IPS-18a (cell line): ENCODE measurements around the gene CWF19L2.
"Not testable (repeated sequence)": the region's sequence is repeated elsewhere in the genome, so short reads cannot be mapped to it uniquely, and the experiment has no call there.

ENCODE experiments used
- H3K27ac ChIP-seq: one replicate; pipeline ENCODE4 v1.5.1; 2013; ENCODE audit warnings: low read length
- H3K27me3 ChIP-seq: one replicate; pipeline ENCODE4 v1.6.1; 2013; ENCODE audit warnings: mild to moderate bottlenecking, low read length; ENCODE audit not compliant: control insufficient read depth, insufficient read depth
- H3K36me3 ChIP-seq: one replicate; pipeline ENCODE4 v1.6.1; 2013; ENCODE audit warnings: low read depth, low read length; ENCODE audit not compliant: control insufficient read depth
- H3K4me1 ChIP-seq: one replicate; pipeline ENCODE4 v1.6.1; 2013; ENCODE audit warnings: low read depth, low read length; ENCODE audit not compliant: control insufficient read depth
- H3K4me3 ChIP-seq: one replicate; pipeline ENCODE4 v1.5.1; 2013; ENCODE audit warnings: low read length
- H3K9ac ChIP-seq: one replicate; pipeline ENCODE4 v1.6.1; 2013; ENCODE audit warnings: mild to moderate bottlenecking, low read length, moderate library complexity
- H3K9me3 ChIP-seq: one replicate; pipeline ENCODE4 v1.6.1; 2013; ENCODE audit warnings: low read depth, low read length; ENCODE audit not compliant: control insufficient read depth

Gene CWF19L2

GRCh38 chr11:107457558-107458271, at the start of gene CWF19L2:
TSS of gene CWF19L2 (minus strand) at chr11:107457825. CDS start at chr11:107457816, 9 bp downstream.
- peak within 1 kb of the TSS; percentile 91 for H3K9ac ChIP-seq
- peaks cover 3% of the 10 kb centered on the region for H3K4me1 ChIP-seq
- H3K27ac ChIP-seq, result peak within 1 kb of the TSS; percentile 78
- H3K36me3 ChIP-seq, result peaks cover 22% of the 10 kb centered on the region
- peak within 1 kb of the TSS; percentile 97 for H3K4me3 ChIP-seq
- H3K27me3 ChIP-seq, result no peaks in the 10 kb centered on the region
- no peaks in the 10 kb centered on the region for H3K9me3 ChIP-seq

- Histone ChIP-seq H3K27ac (no peak overlapping the region), H3K27me3 (no peaks in the 10 kb centered on the region), H3K4me3 (no peak overlapping the region), H3K36me3 (peaks cover 2% of the 10 kb centered on the region), H3K4me1 (no peaks in the 10 kb centered on the region), H3K9me3 (peaks cover 10% of the 10 kb centered on the region), H3K9ac (no peak overlapping the region)
Measured at GRCh38 chr11:107505647-107506225, 48.1 kb upstream of the CWF19L2 start.

GRCh38 chr11:107504981-107505380, 47.4 kb upstream of the CWF19L2 start:
- Histone ChIP-seq H3K36me3 (peaks cover 2% of the 10 kb centered on the region), H3K9ac (no peak overlapping the region), H3K9me3 (peaks cover 10% of the 10 kb centered on the region), H3K27me3 (no peaks in the 10 kb centered on the region), H3K27ac (no peak overlapping the region), H3K4me1 (no peaks in the 10 kb centered on the region), H3K4me3 (no peak overlapping the region)

- Histone ChIP-seq H3K27ac (no peak overlapping the region), H3K4me3 (no peak overlapping the region), H3K4me1 (no peaks in the 10 kb centered on the region), H3K9me3 (peaks cover 10% of the 10 kb centered on the region), H3K36me3 (peaks cover 2% of the 10 kb centered on the region), H3K9ac (no peak overlapping the region), H3K27me3 (no peaks in the 10 kb centered on the region)
Measured at GRCh38 chr11:107501713-107502112, 44.1 kb upstream of the CWF19L2 start.

GRCh38 chr11:107497371-107497770, 39.7 kb upstream of the CWF19L2 start:
- H3K9ac ChIP-seq, H3K4me1 ChIP-seq, H3K36me3 ChIP-seq, H3K9me3 ChIP-seq, H3K4me3 ChIP-seq, H3K27ac ChIP-seq, H3K27me3 ChIP-seq: not testable (repeated sequence)

- no peaks in the 10 kb centered on the region for H3K27me3 ChIP-seq
- H3K9me3 ChIP-seq, result no peaks in the 10 kb centered on the region
- no peaks in the 10 kb centered on the region for H3K4me1 ChIP-seq
- no peak overlapping the region for H3K4me3 ChIP-seq
- H3K36me3 ChIP-seq, result no peaks in the 10 kb centered on the region
- H3K27ac ChIP-seq, result no peak overlapping the region
- H3K9ac ChIP-seq, result no peak overlapping the region
Measured at GRCh38 chr11:107496011-107496410, 38.4 kb upstream of the CWF19L2 start.

GRCh38 chr11:107494055-107494454, 36.4 kb upstream of the CWF19L2 start:
- H3K9me3 ChIP-seq, result no peaks in the 10 kb centered on the region
- no peaks in the 10 kb centered on the region for H3K36me3 ChIP-seq
- no peaks in the 10 kb centered on the region for H3K4me1 ChIP-seq
- no peak overlapping the region for H3K27ac ChIP-seq
- no peaks in the 10 kb centered on the region for H3K27me3 ChIP-seq
- H3K4me3 ChIP-seq, result no peak overlapping the region
- no peak overlapping the region for H3K9ac ChIP-seq

- H3K36me3 ChIP-seq, result no peaks in the 10 kb centered on the region
- H3K9me3 ChIP-seq, result no peaks in the 10 kb centered on the region
- no peak overlapping the region for H3K27ac ChIP-seq
- no peaks in the 10 kb centered on the region for H3K27me3 ChIP-seq
- H3K9ac ChIP-seq, result no peak overlapping the region
- H3K4me3 ChIP-seq, result no peak overlapping the region
- no peaks in the 10 kb centered on the region for H3K4me1 ChIP-seq
Measured at GRCh38 chr11:107493117-107493516, 35.5 kb upstream of the CWF19L2 start.

- Histone ChIP-seq H3K27me3 (no peaks in the 10 kb centered on the region), H3K4me3 (no peak overlapping the region), H3K9me3 (no peaks in the 10 kb centered on the region), H3K9ac (no peak overlapping the region), H3K27ac (no peak overlapping the region), H3K4me1 (no peaks in the 10 kb centered on the region), H3K36me3 (no peaks in the 10 kb centered on the region)
Measured at GRCh38 chr11:107490836-107491235, 33.2 kb upstream of the CWF19L2 start.

GRCh38 chr11:107482234-107482633, 24.6 kb upstream of the CWF19L2 start:
- H3K4me1 ChIP-seq, result no peaks in the 10 kb centered on the region
- no peak overlapping the region for H3K4me3 ChIP-seq
- H3K9ac ChIP-seq, result no peak overlapping the region
- H3K27me3 ChIP-seq, result no peaks in the 10 kb centered on the region
- no peaks in the 10 kb centered on the region for H3K9me3 ChIP-seq
- no peak overlapping the region for H3K27ac ChIP-seq
- H3K36me3 ChIP-seq, result no peaks in the 10 kb centered on the region

GRCh38 chr11:107478922-107479321, 21.3 kb upstream of the CWF19L2 start:
- no peaks in the 10 kb centered on the region for H3K36me3 ChIP-seq
- H3K9ac ChIP-seq, result no peak overlapping the region
- no peak overlapping the region for H3K27ac ChIP-seq
- no peaks in the 10 kb centered on the region for H3K27me3 ChIP-seq
- H3K4me1 ChIP-seq, result no peaks in the 10 kb centered on the region
- H3K4me3 ChIP-seq, result no peak overlapping the region
- no peaks in the 10 kb centered on the region for H3K9me3 ChIP-seq

GRCh38 chr11:107477820-107478219, 20.2 kb upstream of the CWF19L2 start:
- Histone ChIP-seq H3K4me3 (no peak overlapping the region), H3K27me3 (no peaks in the 10 kb centered on the region), H3K36me3 (no peaks in the 10 kb centered on the region), H3K27ac (no peak overlapping the region), H3K4me1 (no peaks in the 10 kb centered on the region), H3K9ac (no peak overlapping the region), H3K9me3 (no peaks in the 10 kb centered on the region)
